Muscle layer of colon (tissue), 2 donors: Measurements from ENCODE around the gene DNLZ.

Experiments
- H3K27ac ChIP-seq: one replicate; pipeline ENCODE4 v1.7.0; 2013; ENCODE audit warnings: low read depth, mild to moderate bottlenecking, low read length, moderate library complexity
- H3K27me3 ChIP-seq, 2 donors: one replicate each; pipeline ENCODE4 v1.7.0; 2013; ENCODE audit warnings: low read length in 2 of 2, mild to moderate bottlenecking in 2 of 2; ENCODE audit not compliant: insufficient read depth in 2 of 2, control insufficient read depth in 1 of 2
- H3K36me3 ChIP-seq: one replicate; pipeline ENCODE4 v1.7.0; 2013; ENCODE audit warnings: mild to moderate bottlenecking, low read length; ENCODE audit not compliant: insufficient read depth
- H3K4me1 ChIP-seq: one replicate; pipeline ENCODE4 v1.7.0; 2013; ENCODE audit warnings: mild to moderate bottlenecking, low read length; ENCODE audit not compliant: insufficient read depth
- H3K4me3 ChIP-seq, 2 donors: one replicate each; pipeline ENCODE4 v1.7.0; 2013; ENCODE audit warnings: low read length in 2 of 2, low read depth in 1 of 2, mild to moderate bottlenecking in 1 of 2, moderate library complexity in 1 of 2
- H3K9ac ChIP-seq: one replicate; pipeline ENCODE4 v1.7.0; 2013; ENCODE audit warnings: low read length
- H3K9me3 ChIP-seq: one replicate; pipeline ENCODE4 v1.7.0; 2013; ENCODE audit warnings: mild to moderate bottlenecking, low read length
- donor health status: abdominal sarcoma.
- donor health status: Adenocarcinoma of cecum.

DNLZ gene

GRCh38 chr9:136330406-136330990 lies 33.0 kb downstream of the DNLZ start:
- Histone ChIP-seq H3K9ac (no peak overlapping the region), H3K27ac (no peak overlapping the region), H3K4me1 (peaks cover 24% of the 10 kb centered on the region), H3K36me3 (no peaks in the 10 kb centered on the region), H3K27me3 (no peaks in the 10 kb centered on the region), H3K9me3 (no peaks in the 10 kb centered on the region), H3K4me3 (no peak overlapping the region)

GRCh38 chr9:136329636-136330405 lies 33.7 kb downstream of the DNLZ start:
- no peak overlapping the region for H3K27ac ChIP-seq
- H3K9me3 ChIP-seq = no peaks in the 10 kb centered on the region
- H3K27me3 ChIP-seq = no peaks in the 10 kb centered on the region

GRCh38 chr9:136329211-136329627 lies 34.3 kb downstream of the DNLZ start:
- Histone ChIP-seq H3K27me3 (no peaks in the 10 kb centered on the region), H3K9me3 (no peaks in the 10 kb centered on the region), H3K9ac (peak overlapping the region; percentile 77), H3K4me3 (peak overlapping the region in 1 of 2 donors; percentile 79), H3K27ac (no peak overlapping the region), H3K36me3 (no peaks in the 10 kb centered on the region), H3K4me1 (peaks cover 24% of the 10 kb centered on the region)

More at GRCh38 chr9:136329636-136330405, 33.7 kb downstream of the DNLZ start:
- Histone ChIP-seq H3K4me1 (peaks cover 24% of the 10 kb centered on the region), H3K4me3 (no peak overlapping the region), H3K36me3 (no peaks in the 10 kb centered on the region), H3K9ac (no peak overlapping the region)

GRCh38 chr9:136328622-136329041 lies 34.9 kb downstream of the DNLZ start:
- Histone ChIP-seq H3K4me3 (peak overlapping the region; percentile 9 to 79), H3K4me1 (peaks cover 24% of the 10 kb centered on the region), H3K36me3 (no peaks in the 10 kb centered on the region), H3K27me3 (no peaks in the 10 kb centered on the region), H3K9me3 (no peaks in the 10 kb centered on the region), H3K9ac (peak overlapping the region; percentile 77), H3K27ac (no peak overlapping the region)

GRCh38 chr9:136328011-136328621 lies 35.4 kb downstream of the DNLZ start:
- H3K36me3 ChIP-seq = no peaks in the 10 kb centered on the region
- H3K9ac ChIP-seq = peak overlapping the region; percentile 77
- peak overlapping the region; percentile 9 to 79 for H3K4me3 ChIP-seq
- no peaks in the 10 kb centered on the region for H3K27me3 ChIP-seq
- no peaks in the 10 kb centered on the region for H3K9me3 ChIP-seq
- no peak overlapping the region for H3K27ac ChIP-seq
- peaks cover 24% of the 10 kb centered on the region for H3K4me1 ChIP-seq

GRCh38 chr9:136327304-136327974 lies 36.1 kb downstream of the DNLZ start, which contains the start of gene GPSM1:
GPSM1 (plus strand) TSS chr9:136327539; CDS start chr9:136327696, 157 bp downstream.
- Histone ChIP-seq H3K27ac (peak within 1 kb of the TSS; percentile 39), H3K9me3 (no peaks in the 10 kb centered on the region), H3K36me3 (no peaks in the 10 kb centered on the region), H3K4me1 (peaks cover 24% of the 10 kb centered on the region), H3K27me3 (no peaks in the 10 kb centered on the region), H3K4me3 (peak within 1 kb of the TSS; percentile 51 to 79), H3K9ac (peak within 1 kb of the TSS; percentile 77)

GRCh38 chr9:136326761-136327303 lies 36.7 kb downstream of the DNLZ start:
- Histone ChIP-seq H3K4me3 (peak overlapping the region in 1 of 2 donors; percentile 51), H3K9ac (no peak overlapping the region), H3K36me3 (no peaks in the 10 kb centered on the region), H3K27ac (peak overlapping the region; percentile 39), H3K4me1 (peaks cover 24% of the 10 kb centered on the region), H3K9me3 (no peaks in the 10 kb centered on the region), H3K27me3 (no peaks in the 10 kb centered on the region)

GRCh38 chr9:136326061-136326760 lies 37.3 kb downstream of the DNLZ start:
- H3K27me3 ChIP-seq = no peaks in the 10 kb centered on the region
- H3K36me3 ChIP-seq = no peaks in the 10 kb centered on the region
- H3K9me3 ChIP-seq = no peaks in the 10 kb centered on the region
- peaks cover 24% of the 10 kb centered on the region for H3K4me1 ChIP-seq
- no peak overlapping the region for H3K9ac ChIP-seq
- peak overlapping the region; percentile 39 for H3K27ac ChIP-seq
- no peak overlapping the region for H3K4me3 ChIP-seq

- H3K36me3 ChIP-seq = no peaks in the 10 kb centered on the region
- H3K27me3 ChIP-seq = no peaks in the 10 kb centered on the region
- no peak overlapping the region for H3K4me3 ChIP-seq
- H3K27ac ChIP-seq = no peak overlapping the region
- no peak overlapping the region for H3K9ac ChIP-seq
- peaks cover 24% of the 10 kb centered on the region for H3K4me1 ChIP-seq
- H3K9me3 ChIP-seq = no peaks in the 10 kb centered on the region
Measured at GRCh38 chr9:136325358-136325757, 38.2 kb downstream of the DNLZ start.

GRCh38 chr9:136324501-136325300 lies 38.8 kb downstream of the DNLZ start:
- Histone ChIP-seq H3K27me3 (no peaks in the 10 kb centered on the region), H3K9ac (no peak overlapping the region), H3K27ac (no peak overlapping the region), H3K4me1 (peaks cover 24% of the 10 kb centered on the region), H3K36me3 (no peaks in the 10 kb centered on the region), H3K9me3 (no peaks in the 10 kb centered on the region), H3K4me3 (no peak overlapping the region)
